BLaER1 treated with 17β-estradiol and CSF1 and Interleukin-3, amounts not matched to agents 10 nM and 100 nM (cell line): ENCODE results near the gene MAN1A1.

Source experiments
- H3K27ac ChIP-seq, 11 experiments: shearing (Covaris generic); formaldehyde crosslinking; 2 replicates each; pipeline ENCODE4 v1.8.1; 2022
- H3K27me3 ChIP-seq, 11 experiments: shearing (Covaris generic); formaldehyde crosslinking; 2 replicates each; pipeline ENCODE4 v1.8.1; 2022
- H3K36me3 ChIP-seq, 11 experiments: shearing (Covaris generic); formaldehyde crosslinking; 2 replicates each; pipeline ENCODE4 v1.8.1; 2022
- H3K4me1 ChIP-seq, 10 experiments: shearing (Covaris generic); formaldehyde crosslinking; 2 replicates each; pipeline ENCODE4 v1.8.1; 2022
- H3K4me2 ChIP-seq, 11 experiments: shearing (Covaris generic); formaldehyde crosslinking; 2 replicates each; pipeline ENCODE4 v1.8.1; 2022
- H3K4me3 ChIP-seq, 10 experiments: shearing (Covaris generic); formaldehyde crosslinking; 2 replicates each; pipeline ENCODE4 v1.8.1; 2022
- H3K9ac ChIP-seq, 11 experiments: shearing (Covaris generic); formaldehyde crosslinking; 2 replicates each; pipeline ENCODE4 v1.8.1; 2022
- H3K9me3 ChIP-seq, 11 experiments: shearing (Covaris generic); formaldehyde crosslinking; replicated peaks in 1 of 11; 2 replicates each; pipeline ENCODE4 v1.8.1; 2022
- H4K20me1 ChIP-seq, 11 experiments: shearing (Covaris generic); formaldehyde crosslinking; 2 replicates each; pipeline ENCODE4 v1.8.1; 2022
- Cebpa-rat ChIP-seq, 11 experiments: shearing (Covaris generic); IDR thresholded peaks; 2 replicates each; pipeline ENCODE4 v1.8.1; 2022

Gene MAN1A1

DNA sequence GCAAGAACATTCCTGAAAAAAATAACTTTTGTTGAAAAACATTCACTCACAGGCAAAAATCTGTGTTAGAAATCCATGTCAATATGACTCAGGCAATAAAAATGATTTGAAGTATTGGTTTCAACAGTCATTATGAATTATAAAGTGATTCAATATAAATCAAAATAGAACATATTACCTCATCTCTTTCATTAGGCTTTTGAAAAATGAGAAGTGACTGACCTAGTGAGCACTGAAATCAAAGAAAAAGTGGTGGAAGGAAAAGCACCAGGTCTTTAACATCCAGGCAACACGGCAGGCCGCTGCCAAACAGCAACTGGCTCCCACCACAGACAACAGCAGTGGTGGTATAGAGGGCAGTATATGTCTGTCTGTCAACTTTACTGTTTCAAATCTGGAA lies 68.9 kb downstream of the MAN1A1 start:
- H3K4me2 ChIP-seq, result no peak overlapping the region
- H3K4me1 ChIP-seq, result no peaks in the 10 kb centered on the region

GRCh38 chr6:119280080-119280479 lies 69.5 kb downstream of the MAN1A1 start:
- H3K36me3 ChIP-seq, result no peaks in the 10 kb centered on the region

More for the DNA sequence above, 68.9 kb downstream of the MAN1A1 start:
- H4K20me1 ChIP-seq, result no peaks in the 10 kb centered on the region; a peak in 1 of 22 replicates
- H3K27me3 ChIP-seq, result no peaks in the 10 kb centered on the region
- no peak overlapping the region for H3K27ac ChIP-seq
- no peaks in the 10 kb centered on the region for H3K36me3 ChIP-seq
- no peak for TF ChIP-seq Cebpa-rat (IDR thresholded peaks at IDR 0.05)
- H3K9ac ChIP-seq, result no peak overlapping the region
- peaks cover 0 to 3% (median 0%) of the 10 kb centered on the region in 11 experiments; a peak in 1 of 22 replicates for H3K9me3 ChIP-seq
- no peak overlapping the region for H3K4me3 ChIP-seq

DNA sequence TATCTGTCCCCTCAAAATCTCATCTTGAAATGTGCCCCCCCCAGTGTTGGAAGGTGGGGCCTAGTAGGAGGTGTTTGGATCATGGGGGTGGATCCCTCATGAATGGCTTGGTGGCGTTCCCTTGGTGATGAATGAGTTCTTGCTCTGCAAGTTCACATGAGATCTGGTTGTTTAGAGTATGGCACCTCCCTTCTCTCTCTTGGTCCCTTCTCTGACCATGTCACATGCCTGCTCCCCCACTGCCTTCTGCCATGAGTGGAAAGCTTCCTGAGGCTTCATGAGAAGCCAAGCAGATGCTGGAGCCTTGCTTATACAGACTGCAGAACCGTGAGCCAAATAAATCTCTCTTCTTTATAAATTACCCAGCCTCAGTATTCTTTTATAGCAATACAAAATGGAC lies 70.9 kb downstream of the MAN1A1 start:
- Histone ChIP-seq H3K4me1 (no peaks in the 10 kb centered on the region), H3K27me3 (no peaks in the 10 kb centered on the region), H3K36me3 (no peaks in the 10 kb centered on the region), H3K9me3 (peaks cover 0 to 5% (median 0%) of the 10 kb centered on the region in 11 experiments; a peak in 1 of 22 replicates), H3K4me3 (no peak overlapping the region), H4K20me1 (no peaks in the 10 kb centered on the region; a peak in 1 of 22 replicates), H3K9ac (no peak overlapping the region), H3K27ac (no peak overlapping the region), H3K4me2 (no peak overlapping the region)
- no peak for TF ChIP-seq Cebpa-rat (IDR thresholded peaks at IDR 0.05)

More at GRCh38 chr6:119280080-119280479, 69.5 kb downstream of the MAN1A1 start:
- no peak for TF ChIP-seq Cebpa-rat (IDR thresholded peaks at IDR 0.05)
- H3K4me2 ChIP-seq, result no peak overlapping the region
- peaks cover 0 to 5% (median 0%) of the 10 kb centered on the region in 11 experiments; a peak in 1 of 22 replicates for H3K9me3 ChIP-seq
- no peaks in the 10 kb centered on the region; a peak in 1 of 22 replicates for H4K20me1 ChIP-seq
- H3K9ac ChIP-seq, result no peak overlapping the region
- H3K4me1 ChIP-seq, result no peaks in the 10 kb centered on the region
- no peak overlapping the region for H3K4me3 ChIP-seq
- H3K27me3 ChIP-seq, result no peaks in the 10 kb centered on the region
- no peak overlapping the region for H3K27ac ChIP-seq

- Histone ChIP-seq H3K9me3 (peaks cover 0 to 5% (median 0%) of the 10 kb centered on the region in 11 experiments; a peak in 4 of 22 replicates), H3K4me1 (no peaks in the 10 kb centered on the region), H3K9ac (no peak overlapping the region), H3K4me2 (no peak overlapping the region), H3K4me3 (no peak overlapping the region), H3K27me3 (no peaks in the 10 kb centered on the region), H3K27ac (no peak overlapping the region), H3K36me3 (no peaks in the 10 kb centered on the region), H4K20me1 (no peaks in the 10 kb centered on the region)
- TF ChIP-seq Cebpa-rat (IDR thresholded peaks at IDR 0.05), result no peak
Observed at GRCh38 chr6:119277052-119277451, 72.5 kb downstream of the MAN1A1 start.

- Histone ChIP-seq H3K27me3 (no peaks in the 10 kb centered on the region), H3K9ac (no peak overlapping the region), H3K4me3 (no peak overlapping the region), H3K4me2 (no peak overlapping the region), H3K36me3 (no peaks in the 10 kb centered on the region; a peak in 1 of 22 replicates), H3K27ac (no peak overlapping the region), H3K4me1 (no peaks in the 10 kb centered on the region), H4K20me1 (no peaks in the 10 kb centered on the region), H3K9me3 (peaks cover 5 to 11% (median 7%) of the 10 kb centered on the region in 11 experiments)
- no peak for TF ChIP-seq Cebpa-rat (IDR thresholded peaks at IDR 0.05)
Observed at GRCh38 chr6:119276211-119276610, 73.3 kb downstream of the MAN1A1 start.

- no peaks in the 10 kb centered on the region for H3K4me1 ChIP-seq
- peaks cover 0 to 17% (median 3%) of the 10 kb centered on the region in 11 experiments; a peak in 4 of 22 replicates for H3K36me3 ChIP-seq
- no peak overlapping the region for H3K9ac ChIP-seq
- no peak overlapping the region for H3K4me3 ChIP-seq
- TF ChIP-seq Cebpa-rat (IDR thresholded peaks at IDR 0.05), result no peak
- H3K4me2 ChIP-seq, result no peak overlapping the region
- no peaks in the 10 kb centered on the region for H3K27me3 ChIP-seq
- no peak overlapping the region for H3K27ac ChIP-seq
- peaks cover 25 to 32% (median 27%) of the 10 kb centered on the region in 11 experiments for H3K9me3 ChIP-seq
- no peaks in the 10 kb centered on the region for H4K20me1 ChIP-seq
Observed at GRCh38 chr6:119274197-119274595, 75.4 kb downstream of the MAN1A1 start.

DNA sequence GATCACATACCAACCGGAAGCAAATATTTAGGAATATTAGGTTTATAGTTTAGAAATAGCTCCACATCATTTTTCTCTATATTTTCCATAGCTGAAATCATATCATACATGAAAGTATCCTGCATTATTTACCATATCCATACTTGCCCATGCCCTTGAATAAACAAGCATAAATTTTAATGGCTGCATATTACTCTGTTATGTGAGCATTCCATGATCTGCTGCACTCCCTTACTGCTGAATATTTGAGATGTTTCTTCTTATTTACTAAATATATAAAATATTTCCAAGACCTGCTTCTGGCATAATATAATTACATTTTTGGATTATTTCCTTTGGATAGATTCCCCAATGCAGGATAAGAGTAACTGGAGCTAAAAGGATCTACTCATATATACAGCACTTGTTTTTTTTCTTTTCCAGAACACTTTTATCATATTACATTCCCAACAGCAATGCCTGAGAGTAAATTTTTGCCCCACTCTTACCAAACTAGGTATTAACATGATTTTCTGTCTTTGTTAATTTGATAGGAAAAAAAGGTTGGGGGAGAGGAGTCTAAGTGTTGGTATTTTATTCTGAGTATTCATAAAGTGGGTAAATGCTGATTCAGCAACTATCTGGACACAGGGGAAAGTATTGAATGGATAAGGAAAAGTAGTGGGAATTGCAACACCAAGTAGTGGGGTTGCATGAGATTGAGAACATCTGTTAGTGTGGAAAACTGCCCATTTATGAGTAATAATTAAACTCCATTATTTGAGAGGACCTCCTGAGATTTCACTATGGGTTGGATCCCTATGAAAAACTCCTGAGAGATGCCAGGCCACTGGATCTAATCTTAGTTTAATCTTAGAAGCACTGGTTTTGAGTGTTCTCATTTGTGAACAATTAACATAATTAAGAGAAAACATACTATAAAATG lies 76.0 kb downstream of the MAN1A1 start:
- Histone ChIP-seq H3K27ac (no peak overlapping the region), H3K36me3 (peaks cover 0 to 22% (median 3%) of the 10 kb centered on the region in 11 experiments; a peak in 4 of 22 replicates), H3K4me3 (no peak overlapping the region), H3K9me3 (peaks cover 26 to 34% (median 31%) of the 10 kb centered on the region in 11 experiments), H3K27me3 (no peaks in the 10 kb centered on the region), H3K4me2 (no peak overlapping the region), H4K20me1 (no peaks in the 10 kb centered on the region), H3K4me1 (no peaks in the 10 kb centered on the region), H3K9ac (no peak overlapping the region)
- TF ChIP-seq Cebpa-rat (IDR thresholded peaks at IDR 0.05), result no peak

GRCh38 chr6:119270545-119270944 lies 79.0 kb downstream of the MAN1A1 start:
- H3K9ac ChIP-seq, result no peak overlapping the region
- H3K9me3 ChIP-seq, result peaks cover 26 to 34% (median 29%) of the 10 kb centered on the region in 11 experiments
- H3K4me3 ChIP-seq, result no peak overlapping the region
- H3K36me3 ChIP-seq, result peaks cover 0 to 22% (median 3%) of the 10 kb centered on the region in 11 experiments; a peak in 4 of 22 replicates
- no peak overlapping the region for H3K4me2 ChIP-seq
- H3K27ac ChIP-seq, result no peak overlapping the region
- 0 out of 20 replicates have a peak, but pooled peaks cover 0 to 4% (median 0%) of the 10 kb centered on the region in 10 experiments for H3K4me1 ChIP-seq
- TF ChIP-seq Cebpa-rat (IDR thresholded peaks at IDR 0.05), result no peak
- no peaks in the 10 kb centered on the region for H3K27me3 ChIP-seq
- no peaks in the 10 kb centered on the region; a peak in 1 of 22 replicates for H4K20me1 ChIP-seq

GRCh38 chr6:119269266-119270103 lies 80.1 kb downstream of the MAN1A1 start:
- 0 out of 20 replicates have a peak, but pooled peaks cover 0 to 4% (median 0%) of the 10 kb centered on the region in 10 experiments for H3K4me1 ChIP-seq
- H3K27me3 ChIP-seq, result no peaks in the 10 kb centered on the region
- H3K9me3 ChIP-seq, result peaks cover 26 to 34% (median 29%) of the 10 kb centered on the region in 11 experiments
- H4K20me1 ChIP-seq, result no peaks in the 10 kb centered on the region; a peak in 1 of 22 replicates
- no peak for TF ChIP-seq Cebpa-rat (IDR thresholded peaks at IDR 0.05)
- no peak overlapping the region for H3K4me2 ChIP-seq
- H3K4me3 ChIP-seq, result no peak overlapping the region
- H3K9ac ChIP-seq, result no peak overlapping the region
- no peak overlapping the region for H3K27ac ChIP-seq
- peaks cover 0 to 22% (median 3%) of the 10 kb centered on the region in 11 experiments; a peak in 4 of 22 replicates for H3K36me3 ChIP-seq
